ENCODE data around the gene DLGAP1.

The DLGAP1 gene

DNA sequence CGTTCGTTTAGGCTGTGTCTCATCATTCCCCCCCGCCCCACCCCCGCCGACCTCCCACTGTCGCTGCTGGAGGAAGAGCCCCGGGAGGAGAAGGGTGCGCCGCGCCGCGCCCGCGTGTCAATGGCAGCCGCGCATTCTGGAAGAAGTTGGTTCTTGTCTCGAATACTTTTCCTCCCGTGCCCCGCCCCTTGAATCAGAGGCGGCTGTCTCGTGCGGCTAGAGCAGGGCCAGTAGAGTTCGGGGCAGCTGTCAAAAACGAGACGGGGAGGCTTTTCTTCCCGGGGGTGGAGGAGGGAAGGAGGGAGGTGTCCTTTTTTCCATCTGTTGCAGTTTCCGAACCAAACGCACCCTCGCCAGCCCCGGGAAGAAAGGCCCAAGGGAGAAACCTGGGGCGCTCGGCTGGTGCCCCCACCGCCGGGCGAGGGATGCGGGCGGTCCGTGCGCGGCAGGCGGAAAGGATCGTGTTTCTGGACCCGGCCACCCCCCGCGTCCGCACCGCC, 1005.5 kb downstream of the DLGAP1 start:
- Histone ChIP-seq H4K20me1 (ENCODE audit: insufficient read depth, low read length) (no peaks in the 10 kb centered on the region), H3K27ac (ENCODE audit: low read depth, low read length, poor library complexity, severe bottlenecking) (peak overlapping the region; percentile 88), H3K27me3 (ENCODE audit: insufficient read depth, low read length) (no peaks in the 10 kb centered on the region), H3K4me1 (ENCODE audit: insufficient read depth, low read length, severe bottlenecking) (peaks cover 31% of the 10 kb centered on the region), H3K4me3 (ENCODE audit: low read depth, low read length, poor library complexity, severe bottlenecking) (no peak overlapping the region), H3K79me2 (ENCODE audit: insufficient read depth, low read length) (no peaks in the 10 kb centered on the region), H3K9me2 (ENCODE audit: low read depth, low read length) (no peaks in the 10 kb centered on the region), H3F3A (ENCODE audit: insufficient read depth, low read length) (no peaks in the 10 kb centered on the region), H3K36me3 (ENCODE audit: insufficient read depth, low read length) (no peaks in the 10 kb centered on the region), H3K4me2 (ENCODE audit: low read length) (no peak overlapping the region), H2AFZ (ENCODE audit: low read length) (no peak overlapping the region), H3K9me3 (ENCODE audit: low read length) (no peaks in the 10 kb centered on the region), H3K9ac (ENCODE audit: low read length) (no peak overlapping the region)
- no peak for TF ChIP-seq EZH2 (IDR thresholded peaks at IDR 0.05; ENCODE audit: borderline replicate concordance, low read length)
- TF ChIP-seq, protein P1, sequence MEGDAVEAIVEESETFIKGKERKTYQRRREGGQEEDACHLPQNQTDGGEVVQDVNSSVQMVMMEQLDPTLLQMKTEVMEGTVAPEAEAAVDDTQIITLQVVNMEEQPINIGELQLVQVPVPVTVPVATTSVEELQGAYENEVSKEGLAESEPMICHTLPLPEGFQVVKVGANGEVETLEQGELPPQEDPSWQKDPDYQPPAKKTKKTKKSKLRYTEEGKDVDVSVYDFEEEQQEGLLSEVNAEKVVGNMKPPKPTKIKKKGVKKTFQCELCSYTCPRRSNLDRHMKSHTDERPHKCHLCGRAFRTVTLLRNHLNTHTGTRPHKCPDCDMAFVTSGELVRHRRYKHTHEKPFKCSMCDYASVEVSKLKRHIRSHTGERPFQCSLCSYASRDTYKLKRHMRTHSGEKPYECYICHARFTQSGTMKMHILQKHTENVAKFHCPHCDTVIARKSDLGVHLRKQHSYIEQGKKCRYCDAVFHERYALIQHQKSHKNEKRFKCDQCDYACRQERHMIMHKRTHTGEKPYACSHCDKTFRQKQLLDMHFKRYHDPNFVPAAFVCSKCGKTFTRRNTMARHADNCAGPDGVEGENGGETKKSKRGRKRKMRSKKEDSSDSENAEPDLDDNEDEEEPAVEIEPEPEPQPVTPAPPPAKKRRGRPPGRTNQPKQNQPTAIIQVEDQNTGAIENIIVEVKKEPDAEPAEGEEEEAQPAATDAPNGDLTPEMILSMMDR (IDR thresholded peaks at IDR 0.05; ENCODE audit: low read length) = no peak

DNA sequence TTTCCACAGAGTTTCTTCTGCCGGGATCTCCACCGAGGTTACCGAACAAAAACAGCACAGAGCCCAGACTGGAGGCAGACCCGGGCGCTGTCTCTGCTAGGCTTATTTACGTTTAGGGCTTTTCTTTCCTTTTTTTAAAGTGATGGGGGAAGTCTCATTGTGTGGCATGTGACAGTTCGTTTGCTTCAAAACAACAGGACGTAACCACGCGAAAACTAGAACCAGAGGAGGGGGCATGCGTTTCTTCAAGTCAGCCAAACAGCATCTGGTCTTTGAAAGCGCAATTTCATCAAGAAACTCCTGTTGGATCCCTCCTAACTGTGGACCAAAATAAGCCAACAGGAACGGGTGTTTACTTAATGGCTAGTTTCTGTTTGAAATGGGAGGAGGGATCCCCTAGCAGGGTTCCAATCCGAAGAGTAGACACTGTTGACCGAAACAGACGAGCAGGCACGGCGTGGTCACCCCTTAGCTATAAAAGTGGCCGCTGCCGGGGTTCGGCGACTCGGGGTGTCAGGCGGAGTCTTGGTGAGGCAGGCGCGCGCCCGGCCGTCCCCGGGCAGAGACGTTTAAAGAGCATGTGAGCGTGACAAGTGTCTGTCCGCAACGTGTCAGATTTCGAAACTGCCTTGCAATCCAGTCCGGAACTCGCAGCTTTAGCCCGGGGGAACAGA, 1006.1 kb downstream of the DLGAP1 start:
- no peaks in the 10 kb centered on the region for H3K79me2 ChIP-seq (ENCODE audit: insufficient read depth, low read length)
- no peak overlapping the region for H2AFZ ChIP-seq (ENCODE audit: low read length)
- H3K27me3 ChIP-seq (ENCODE audit: insufficient read depth, low read length) = no peaks in the 10 kb centered on the region
- H3K27ac ChIP-seq (ENCODE audit: low read depth, low read length, poor library complexity, severe bottlenecking) = peak overlapping the region; percentile 88
- H3K36me3 ChIP-seq (ENCODE audit: insufficient read depth, low read length) = no peaks in the 10 kb centered on the region
- H3K4me1 ChIP-seq (ENCODE audit: insufficient read depth, low read length, severe bottlenecking) = peaks cover 25% of the 10 kb centered on the region
- H3K4me2 ChIP-seq (ENCODE audit: low read length) = peak overlapping the region; percentile 94
- H3K9me2 ChIP-seq (ENCODE audit: low read depth, low read length) = no peaks in the 10 kb centered on the region
- no peaks in the 10 kb centered on the region for H4K20me1 ChIP-seq (ENCODE audit: insufficient read depth, low read length)
- no peaks in the 10 kb centered on the region for H3F3A ChIP-seq (ENCODE audit: insufficient read depth, low read length)
- no peak for TF ChIP-seq EZH2 (IDR thresholded peaks at IDR 0.05; ENCODE audit: borderline replicate concordance, low read length)
- TF ChIP-seq, protein P1 (IDR thresholded peaks at IDR 0.05; ENCODE audit: low read length) = no peak
- H3K4me3 ChIP-seq (ENCODE audit: low read depth, low read length, poor library complexity, severe bottlenecking) = peak overlapping the region; percentile 73
- H3K9ac ChIP-seq (ENCODE audit: low read length) = peak overlapping the region; percentile 75
- no peaks in the 10 kb centered on the region for H3K9me3 ChIP-seq (ENCODE audit: low read length)

DNA sequence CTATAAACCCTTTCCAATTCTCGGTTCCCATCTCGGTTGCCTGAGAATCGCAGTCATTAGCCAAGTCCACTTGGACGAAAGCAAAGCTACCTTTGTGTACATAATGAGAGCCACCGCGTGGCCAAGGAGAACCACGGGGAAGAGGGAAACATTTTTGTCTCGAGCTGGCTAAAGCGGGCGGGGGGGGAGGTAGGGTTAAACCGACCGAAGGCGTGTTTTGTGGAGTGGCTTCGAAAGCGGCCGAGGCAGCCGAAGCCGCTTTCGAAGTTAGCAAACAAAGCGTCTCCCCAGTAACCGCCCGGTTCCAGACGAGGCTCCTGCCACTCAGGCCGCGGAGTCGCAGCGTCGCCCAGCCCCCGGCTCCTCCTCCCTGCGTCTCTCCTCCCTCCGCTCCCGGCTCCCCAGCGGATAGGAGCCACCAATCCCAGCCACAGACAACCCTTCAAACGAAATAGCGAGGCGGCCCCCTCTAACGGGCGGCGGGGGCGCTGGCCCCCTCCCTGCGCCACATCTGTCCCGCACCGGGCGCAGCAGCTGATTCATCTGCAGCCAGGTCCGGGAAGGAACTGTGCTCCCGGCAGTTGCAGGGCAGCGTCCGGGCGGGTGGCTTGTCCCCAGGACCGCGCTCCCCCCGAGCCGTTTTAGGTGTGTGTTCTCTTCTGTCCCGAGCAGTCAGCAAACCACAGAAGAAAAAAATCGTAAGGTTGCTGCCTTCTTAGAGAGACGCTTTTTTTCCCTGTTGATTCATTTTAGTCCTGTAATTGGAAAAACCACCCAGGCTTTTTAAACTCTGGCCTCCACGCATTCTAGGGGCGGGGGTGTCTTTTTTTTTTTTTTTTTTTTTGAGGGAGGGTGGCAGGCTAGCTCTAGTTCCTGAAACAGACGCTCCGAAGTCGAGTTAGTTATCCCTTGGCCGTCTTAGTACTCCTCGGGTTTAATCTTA, 1006.9 kb downstream of the DLGAP1 start:
- H3F3A ChIP-seq (ENCODE audit: insufficient read depth, low read length) = no peaks in the 10 kb centered on the region
- H4K20me1 ChIP-seq (ENCODE audit: insufficient read depth, low read length) = no peaks in the 10 kb centered on the region
- peak overlapping the region; percentile 73 for H3K4me3 ChIP-seq (ENCODE audit: low read depth, low read length, poor library complexity, severe bottlenecking)
- H3K9ac ChIP-seq (ENCODE audit: low read length) = peak overlapping the region; percentile 75
- H2AFZ ChIP-seq (ENCODE audit: low read length) = no peak overlapping the region
- no peaks in the 10 kb centered on the region for H3K27me3 ChIP-seq (ENCODE audit: insufficient read depth, low read length)
- no peak for TF ChIP-seq EZH2 (IDR thresholded peaks at IDR 0.05; ENCODE audit: borderline replicate concordance, low read length)
- TF ChIP-seq, protein P1 (IDR thresholded peaks at IDR 0.05; ENCODE audit: low read length) = no peak
- H3K79me2 ChIP-seq (ENCODE audit: insufficient read depth, low read length) = no peaks in the 10 kb centered on the region
- no peaks in the 10 kb centered on the region for H3K9me3 ChIP-seq (ENCODE audit: low read length)
- peak overlapping the region; percentile 88 for H3K27ac ChIP-seq (ENCODE audit: low read depth, low read length, poor library complexity, severe bottlenecking)
- H3K4me2 ChIP-seq (ENCODE audit: low read length) = peak overlapping the region; percentile 94
- peaks cover 20% of the 10 kb centered on the region for H3K4me1 ChIP-seq (ENCODE audit: insufficient read depth, low read length, severe bottlenecking)
- no peaks in the 10 kb centered on the region for H3K36me3 ChIP-seq (ENCODE audit: insufficient read depth, low read length)
- H3K9me2 ChIP-seq (ENCODE audit: low read depth, low read length) = no peaks in the 10 kb centered on the region

All from OCI-LY1 (cell line).